Activated gamma-delta T cell treated with Interleukin-2 at 50 U/mL for 16 hours (primary cell): ENCODE results near the gene MRTFB.

Source experiments
- DNase-seq: peaks from one replicate; pipeline ENCODE4 v3.0.0-alpha.2; 2020

Gene MRTFB

DNA sequence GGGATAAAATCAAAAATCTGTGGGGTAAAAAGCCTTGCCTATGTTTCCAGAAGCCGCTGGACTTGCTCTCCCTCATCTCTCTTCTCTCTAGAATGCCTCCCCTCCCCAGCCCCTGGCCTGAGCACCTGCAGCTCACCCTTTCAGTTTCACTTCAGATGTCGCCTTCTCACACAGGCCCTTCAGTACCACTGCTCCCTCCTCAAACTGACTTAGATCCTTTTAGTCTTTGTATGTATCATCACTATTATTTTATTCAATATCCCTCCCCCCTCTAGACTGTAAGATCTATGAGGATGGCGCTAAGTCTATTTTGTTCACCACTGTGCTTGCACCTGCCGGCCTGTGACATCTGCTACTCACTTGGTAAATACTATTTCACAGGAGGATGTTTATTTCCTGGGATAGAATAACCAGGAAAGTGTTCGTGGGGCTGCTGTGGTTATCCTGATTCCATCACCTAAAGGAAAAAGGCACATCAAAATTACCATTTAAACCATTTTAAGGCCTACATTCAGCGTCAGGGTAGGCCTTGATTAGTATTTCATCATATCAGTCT is 122.3 kb downstream of the MRTFB start:
- peak; percentile 5 for DNase-seq

DNA sequence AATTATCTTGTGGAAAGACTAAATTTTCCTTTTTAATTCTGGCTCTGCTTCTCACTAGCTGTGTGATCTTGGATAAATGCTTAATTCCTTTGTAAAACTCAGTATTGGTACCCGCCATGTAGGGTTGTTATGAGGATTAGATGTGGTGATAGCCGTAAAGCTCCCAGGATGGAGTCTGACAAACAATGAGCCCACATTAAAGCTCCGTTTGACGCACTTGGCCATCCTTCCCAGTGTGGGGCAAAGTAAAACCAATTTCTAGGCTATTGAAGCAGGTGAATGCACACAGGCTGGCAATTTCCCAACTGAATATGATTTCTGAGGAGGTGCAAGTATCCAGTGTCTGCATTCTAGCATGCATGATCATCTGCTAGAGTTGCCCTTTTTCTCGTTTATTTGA is 123.6 kb downstream of the MRTFB start:
- no peak for DNase-seq

DNA sequence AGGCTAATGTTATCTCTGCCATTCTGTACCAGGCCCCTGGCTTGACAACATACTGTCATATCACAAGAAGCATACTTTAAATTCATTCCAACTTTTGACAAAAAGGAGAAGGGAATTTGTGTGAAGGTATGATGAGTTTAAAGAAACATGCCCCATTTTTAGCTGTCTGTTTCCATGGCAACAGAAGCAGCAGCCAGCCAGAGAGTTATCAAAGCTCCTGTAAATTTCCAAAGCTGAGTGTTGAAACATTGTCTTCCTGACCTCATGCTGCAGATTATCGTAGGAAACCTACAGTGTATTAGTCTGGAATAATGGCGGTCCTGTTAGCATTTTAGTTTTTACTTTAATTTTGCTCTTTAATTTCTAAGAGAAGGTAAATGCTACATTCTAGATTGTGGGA is 124.9 kb downstream of the MRTFB start:
- no peak for DNase-seq

DNA sequence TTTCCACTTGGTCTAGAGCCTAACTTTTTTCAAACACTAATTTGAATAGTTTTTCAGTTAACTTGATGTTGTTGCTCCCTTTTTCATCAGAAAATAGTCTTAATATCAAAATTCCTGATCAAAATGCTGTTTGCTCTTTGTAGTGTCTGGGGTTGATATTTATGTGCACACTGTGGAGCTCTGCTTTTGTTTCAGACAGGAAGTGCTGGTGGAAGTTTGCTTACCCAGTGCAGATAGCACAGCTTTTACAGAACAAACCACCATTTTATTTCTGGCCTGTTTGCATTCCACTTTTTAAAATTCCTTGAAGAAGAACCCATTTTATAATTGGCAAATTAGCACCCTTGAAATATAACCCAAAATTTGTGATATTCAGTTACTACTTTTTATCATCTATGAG is 125.4 kb downstream of the MRTFB start:
- no peak for DNase-seq

DNA sequence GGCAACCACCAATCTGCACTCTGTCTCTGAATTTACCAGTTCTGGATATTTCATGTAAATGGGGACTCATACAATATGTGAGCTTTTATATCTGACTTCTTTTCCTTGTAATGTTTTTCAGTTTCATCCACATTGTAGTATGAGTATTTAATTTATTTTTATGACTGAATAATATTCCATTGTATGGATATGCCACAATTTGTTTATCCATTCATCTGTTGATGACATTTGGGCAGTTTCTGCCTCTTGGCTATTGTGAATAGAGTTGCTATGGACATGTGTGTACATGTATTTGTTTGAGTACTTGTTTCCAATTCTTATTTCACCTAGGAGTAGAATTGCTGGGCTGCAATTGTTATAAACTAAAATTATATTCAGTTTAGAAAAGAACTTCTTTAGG is 126.9 kb downstream of the MRTFB start:
- no peak for DNase-seq

DNA sequence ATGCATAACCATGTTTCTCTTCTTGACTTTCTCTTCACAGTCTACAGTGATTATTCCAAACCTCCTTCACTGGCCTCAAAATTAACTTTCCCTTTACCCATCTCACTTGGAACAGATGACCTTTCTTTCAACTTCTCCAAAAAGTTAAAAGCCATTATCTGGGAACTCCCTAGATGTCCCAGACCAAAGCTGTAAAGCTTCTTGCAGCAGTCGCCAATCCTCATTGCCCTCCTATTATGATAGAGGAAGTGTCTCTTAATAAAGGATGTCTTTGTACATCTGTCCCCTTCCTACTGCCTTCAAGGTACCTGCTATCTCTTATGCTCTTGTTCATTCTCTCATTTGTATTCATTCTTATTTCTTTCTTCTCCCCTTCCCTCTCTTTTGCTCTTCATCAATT is 127.5 kb downstream of the MRTFB start:
- no peak for DNase-seq

DNA sequence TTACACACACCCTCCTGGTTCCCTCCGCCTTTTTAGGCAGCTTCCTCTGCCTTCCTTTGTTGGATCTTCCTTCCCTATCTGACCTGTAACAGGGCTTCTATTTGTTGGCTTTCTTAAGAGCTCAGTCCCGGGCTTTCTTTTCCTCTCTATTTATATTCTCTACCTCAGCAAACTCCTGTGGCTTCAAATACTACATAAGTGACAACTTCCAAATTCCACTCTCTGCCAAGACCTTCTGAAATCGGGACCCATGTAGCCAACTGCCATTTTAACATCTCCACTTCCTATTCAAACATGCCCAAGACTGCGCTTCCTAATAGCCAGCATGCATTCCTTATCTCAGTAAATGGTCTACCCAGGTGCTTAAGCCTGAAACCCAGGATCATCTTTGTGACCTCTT is 128.1 kb downstream of the MRTFB start:
- DNase-seq, result no peak

DNA sequence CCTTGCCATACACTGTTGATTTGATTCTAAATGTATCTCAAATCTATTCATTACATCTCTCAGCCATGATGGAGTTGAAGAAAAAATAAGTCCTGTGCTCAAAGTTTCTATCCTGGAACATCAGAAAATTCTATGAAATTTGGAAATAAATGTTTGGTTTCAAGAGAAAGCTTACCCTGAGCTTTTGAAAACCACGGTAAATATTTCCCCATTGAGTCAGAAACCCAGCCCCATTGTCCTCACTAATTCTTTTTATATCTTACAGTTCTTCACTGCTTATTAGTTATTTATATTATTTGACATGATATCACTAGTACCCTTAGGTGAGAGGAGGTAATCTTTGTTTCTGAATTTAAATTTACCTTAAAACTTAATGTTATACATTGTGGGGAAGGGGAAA is 128.5 kb downstream of the MRTFB start:
- no peak for DNase-seq

DNA sequence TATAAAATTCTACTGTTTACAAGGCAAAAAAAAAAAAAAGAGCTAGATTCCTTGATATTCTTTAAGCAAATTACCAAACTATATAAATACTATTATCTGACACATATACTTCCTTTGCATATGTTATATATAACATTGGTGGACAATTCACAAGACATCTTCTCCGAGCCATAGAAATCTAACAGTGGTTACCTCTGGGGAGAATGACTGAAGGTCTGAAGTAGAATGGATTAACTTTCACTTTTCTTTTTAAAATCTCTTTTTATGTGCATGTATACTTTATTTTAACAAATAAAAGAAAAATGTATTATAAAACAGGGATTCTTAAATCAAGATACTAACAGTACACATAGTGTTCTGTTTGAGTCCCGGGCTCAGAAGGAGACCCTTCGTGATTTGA is 131.0 kb downstream of the MRTFB start:
- no peak for DNase-seq

DNA sequence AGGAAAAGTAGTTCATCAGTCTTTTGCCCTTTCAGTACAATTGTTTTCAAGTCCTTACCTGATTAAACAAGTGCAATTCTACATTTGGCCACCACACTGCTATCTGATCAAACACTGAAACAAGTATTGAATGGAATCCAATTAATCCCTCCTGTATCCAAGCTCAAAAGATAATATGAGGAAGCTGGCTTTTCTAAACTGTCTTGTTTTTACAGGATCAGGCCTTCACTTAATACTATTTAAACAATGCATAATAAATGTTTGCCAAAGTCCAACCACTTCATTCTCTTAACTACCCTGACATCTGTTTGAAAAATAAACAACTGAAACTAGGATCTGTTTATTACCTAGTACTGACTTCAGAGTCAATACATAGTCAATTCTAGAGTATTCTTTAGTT is 131.6 kb downstream of the MRTFB start:
- DNase-seq, result no peak

DNA sequence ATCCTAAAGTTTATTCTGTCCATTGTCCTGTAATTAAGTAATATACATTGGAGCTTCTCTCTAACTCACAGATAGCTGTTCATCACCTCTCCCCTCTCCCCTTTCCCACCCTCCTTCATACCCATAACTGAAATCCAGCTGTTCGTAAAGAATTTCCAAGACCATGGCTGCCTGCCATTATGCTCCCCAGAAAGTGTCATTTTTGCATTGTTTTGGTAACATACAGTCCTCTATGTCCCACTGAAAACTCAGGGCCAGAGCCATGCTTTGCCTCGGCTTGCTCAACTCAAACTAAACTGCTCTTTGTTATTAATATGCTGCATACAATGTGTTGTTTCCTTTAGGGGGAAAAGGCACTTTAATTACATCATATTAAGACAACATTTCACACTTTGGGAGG is 132.0 kb downstream of the MRTFB start:
- DNase-seq, result no peak

DNA sequence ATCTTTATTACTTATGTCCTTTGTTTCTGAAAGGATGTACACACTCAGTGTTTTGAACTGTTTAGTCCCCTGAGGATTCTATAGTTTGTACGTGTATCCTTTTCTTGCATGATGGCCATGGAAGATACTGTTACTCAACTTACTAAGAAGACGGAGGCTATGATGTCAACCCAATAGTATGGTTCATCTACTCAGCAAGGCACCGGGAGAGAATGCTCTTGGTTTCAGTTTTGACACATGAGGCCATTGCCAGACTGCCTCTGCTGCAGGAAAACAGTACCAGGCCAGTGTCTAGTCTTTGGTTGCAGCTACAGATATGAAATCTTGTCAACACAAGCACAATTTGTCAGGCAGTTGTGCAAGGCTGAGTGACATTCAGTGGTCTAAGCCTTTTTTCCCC is 134.5 kb downstream of the MRTFB start:
- no peak for DNase-seq

DNA sequence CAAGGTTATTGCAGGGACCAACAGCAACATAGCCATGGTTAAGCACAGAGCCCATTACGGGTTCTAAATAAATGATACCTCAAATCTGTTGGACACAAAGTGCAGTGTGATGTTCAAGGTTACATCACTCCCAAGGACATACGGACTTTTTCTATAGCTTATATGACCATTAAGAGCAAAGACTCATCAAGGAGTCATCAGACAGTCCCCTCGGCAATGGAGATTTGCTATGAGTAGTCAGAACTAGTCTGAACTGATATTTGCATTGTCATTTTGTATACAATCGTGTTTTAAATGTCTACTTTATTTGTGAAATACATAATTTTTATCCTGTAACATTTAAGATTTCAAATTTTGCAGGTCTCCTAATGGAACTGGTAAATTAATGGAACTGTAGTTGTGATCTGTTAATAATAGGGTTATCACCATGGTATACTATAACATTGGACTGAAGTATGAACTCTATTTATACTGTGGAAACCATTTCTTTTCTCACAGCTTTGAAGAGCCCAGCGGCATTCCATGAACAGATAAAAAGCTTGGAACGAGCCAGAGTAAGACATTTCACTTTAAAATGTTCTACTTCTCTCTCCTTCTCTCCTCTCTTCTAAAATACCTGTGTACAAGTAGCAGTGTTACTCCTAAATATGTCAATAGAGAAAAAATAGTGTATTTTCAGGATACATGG is 140.9 kb downstream of the MRTFB start:
- no peak for DNase-seq

DNA sequence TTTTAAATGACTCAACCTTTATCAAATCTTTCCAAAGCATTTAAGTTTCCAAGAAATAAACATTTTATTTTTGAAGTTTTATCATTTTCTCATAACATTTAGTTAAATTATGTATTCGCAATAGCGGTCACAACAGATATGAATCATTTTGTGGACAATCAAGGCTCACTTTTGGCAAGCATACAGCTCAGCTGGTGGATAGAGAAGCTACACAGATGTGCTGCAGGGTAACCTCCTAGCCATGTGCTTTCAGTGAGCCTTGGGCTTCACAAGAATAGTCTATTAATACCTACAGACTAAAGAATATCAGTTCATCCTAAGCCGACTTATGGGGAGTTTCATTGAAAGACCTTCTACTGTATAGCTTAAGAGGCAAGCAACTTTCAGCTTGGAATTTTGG is 144.8 kb downstream of the MRTFB start:
- DNase-seq, result no peak

DNA sequence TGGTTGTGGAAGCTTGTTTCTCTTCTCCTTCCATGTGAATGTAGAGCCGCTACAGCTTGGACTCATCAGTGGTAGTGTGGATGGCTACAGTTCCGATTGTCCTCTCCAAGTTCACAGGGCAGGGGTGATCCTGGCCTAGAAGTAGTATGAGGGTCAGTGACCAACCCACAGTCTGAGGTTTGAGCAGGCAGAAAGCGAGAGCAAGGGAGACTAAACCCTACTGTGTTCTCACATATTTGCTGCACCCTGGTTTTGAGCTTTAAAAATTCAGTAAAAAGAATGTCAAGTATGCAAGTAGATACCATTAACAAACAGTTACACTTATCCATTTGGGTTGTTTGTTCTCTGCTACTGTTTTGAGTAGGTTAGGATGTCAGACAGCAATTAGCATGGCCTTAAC is 148.9 kb downstream of the MRTFB start:
- DNase-seq, result no peak

DNA sequence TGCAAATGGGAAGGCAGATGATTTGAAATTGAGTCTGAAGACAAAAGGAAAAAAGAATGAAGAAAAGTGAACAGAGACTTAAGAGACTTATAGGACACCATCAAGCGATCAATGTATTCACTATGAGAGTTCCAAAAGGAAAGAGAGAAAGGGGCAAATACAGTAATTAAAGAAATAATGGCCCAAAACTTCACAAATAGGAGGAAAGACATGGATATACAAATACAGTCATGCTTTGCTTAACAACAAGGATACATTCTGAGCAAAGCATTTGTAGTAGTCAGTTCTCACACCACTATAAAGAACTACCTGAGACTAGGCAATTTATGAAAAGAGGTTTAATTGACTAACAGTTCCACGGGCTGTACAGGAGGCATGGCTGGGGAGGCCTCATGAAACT is 152.5 kb downstream of the MRTFB start:
- no peak for DNase-seq

DNA sequence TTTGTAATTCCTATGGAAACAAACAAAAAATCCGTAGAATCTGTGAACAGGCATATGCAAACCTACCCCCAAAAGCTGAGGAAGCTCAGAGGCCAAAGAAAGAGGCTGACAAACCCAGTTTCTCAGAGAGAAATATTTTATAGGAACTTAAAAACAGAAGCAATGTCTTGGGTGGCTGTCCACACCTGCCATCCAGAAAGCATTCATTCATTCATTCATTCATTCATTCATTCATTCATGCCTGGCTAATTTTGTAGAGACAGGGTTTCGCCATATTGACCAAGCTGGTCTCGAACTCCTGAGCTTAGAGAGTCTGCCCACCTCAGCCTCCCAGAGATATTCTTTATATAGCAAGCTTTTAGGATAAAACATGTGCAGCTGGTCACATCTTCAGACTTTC is 154.3 kb downstream of the MRTFB start:
- no peak for DNase-seq

DNA sequence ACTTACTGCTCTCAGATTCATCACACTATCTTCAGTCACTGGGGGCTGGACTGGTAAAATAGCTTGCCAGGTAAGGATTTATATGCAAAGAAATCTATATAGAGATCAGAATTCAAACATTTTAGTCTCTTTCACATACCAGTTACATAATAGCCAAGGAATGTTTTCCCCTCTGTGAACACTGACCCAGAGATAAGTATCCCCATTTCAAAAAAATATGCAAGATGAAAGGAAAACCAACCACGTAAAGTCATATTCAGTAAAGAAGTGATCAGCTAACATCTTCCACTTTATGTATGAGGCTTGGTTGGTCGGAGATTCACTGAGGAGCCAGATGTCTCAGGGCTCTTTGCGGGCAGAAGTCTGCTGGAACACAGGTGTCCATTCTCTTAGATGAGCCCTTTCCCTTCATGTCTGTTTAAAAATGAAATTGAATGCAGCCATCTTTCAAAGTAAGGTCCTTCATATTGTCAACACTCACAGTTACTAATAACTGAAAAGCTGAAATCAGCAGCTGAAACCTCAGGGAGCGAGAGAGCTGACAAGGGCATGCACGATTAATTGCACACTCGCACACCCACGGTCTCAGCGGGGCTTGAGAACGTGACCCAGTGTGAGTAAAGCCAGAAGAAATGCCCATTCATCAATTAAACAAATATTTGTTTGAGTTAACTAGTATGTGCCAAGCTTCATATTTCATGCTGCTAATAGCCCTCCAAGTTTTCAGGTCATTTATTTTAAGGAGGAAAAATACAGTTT is 161.2 kb downstream of the MRTFB start:
- no peak for DNase-seq

DNA sequence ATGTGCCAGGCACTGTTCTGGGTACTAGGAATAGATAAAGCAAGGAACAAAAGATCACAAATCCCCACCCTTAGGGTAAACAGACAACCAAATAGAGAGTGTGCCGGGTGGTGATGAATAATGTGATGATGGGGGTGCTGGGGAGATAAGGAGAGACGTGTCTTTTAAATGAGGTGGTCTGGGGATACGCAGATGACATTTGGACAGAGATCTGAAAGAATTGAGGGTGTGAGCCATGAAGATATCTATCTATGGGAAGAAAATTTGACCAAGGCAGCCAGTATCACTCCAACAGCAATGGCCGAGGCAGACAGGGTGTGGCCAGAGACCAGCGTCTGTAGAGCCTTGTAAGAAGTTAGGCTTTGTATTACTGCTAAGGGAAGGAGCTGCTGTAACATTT is 165.3 kb downstream of the MRTFB start:
- DNase-seq, result no peak

DNA sequence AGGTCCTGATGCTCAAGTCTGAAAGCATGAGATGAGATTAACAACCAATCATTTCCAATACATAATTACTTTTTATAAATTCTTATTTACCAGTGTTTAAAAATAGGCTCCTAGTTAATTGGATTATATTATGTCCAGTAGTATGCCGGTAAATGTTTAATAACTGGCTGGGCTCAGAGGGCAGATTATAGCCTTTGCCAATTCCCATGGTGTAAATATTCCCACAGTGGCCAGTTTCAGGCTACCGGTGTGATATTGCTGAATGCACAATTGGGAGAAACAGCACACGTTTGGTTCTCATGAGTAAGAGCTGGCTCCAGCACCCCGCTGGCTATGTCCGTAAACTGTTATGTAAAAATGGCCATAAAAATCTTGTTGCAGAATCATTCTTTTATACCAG is 167.6 kb downstream of the MRTFB start:
- no peak for DNase-seq

DNA sequence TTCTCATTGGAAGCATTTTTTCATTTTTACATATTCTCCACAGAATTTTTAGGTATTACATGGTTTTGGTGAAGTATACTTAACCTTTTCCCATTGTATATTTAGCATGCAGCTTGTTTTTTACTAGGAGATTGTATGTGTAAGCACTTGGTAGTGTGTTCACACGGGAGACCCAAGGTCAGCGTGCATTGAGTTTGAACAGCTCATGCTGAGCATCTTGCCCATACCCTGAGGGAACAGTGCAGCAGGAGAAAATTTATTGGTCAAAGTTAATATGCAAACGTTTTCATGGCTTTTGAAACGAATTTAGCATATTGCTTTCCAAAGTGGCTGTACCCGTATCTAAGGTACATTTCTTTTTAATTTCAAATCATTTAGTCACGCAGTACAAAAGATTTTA is 168.7 kb downstream of the MRTFB start:
- no peak for DNase-seq

DNA sequence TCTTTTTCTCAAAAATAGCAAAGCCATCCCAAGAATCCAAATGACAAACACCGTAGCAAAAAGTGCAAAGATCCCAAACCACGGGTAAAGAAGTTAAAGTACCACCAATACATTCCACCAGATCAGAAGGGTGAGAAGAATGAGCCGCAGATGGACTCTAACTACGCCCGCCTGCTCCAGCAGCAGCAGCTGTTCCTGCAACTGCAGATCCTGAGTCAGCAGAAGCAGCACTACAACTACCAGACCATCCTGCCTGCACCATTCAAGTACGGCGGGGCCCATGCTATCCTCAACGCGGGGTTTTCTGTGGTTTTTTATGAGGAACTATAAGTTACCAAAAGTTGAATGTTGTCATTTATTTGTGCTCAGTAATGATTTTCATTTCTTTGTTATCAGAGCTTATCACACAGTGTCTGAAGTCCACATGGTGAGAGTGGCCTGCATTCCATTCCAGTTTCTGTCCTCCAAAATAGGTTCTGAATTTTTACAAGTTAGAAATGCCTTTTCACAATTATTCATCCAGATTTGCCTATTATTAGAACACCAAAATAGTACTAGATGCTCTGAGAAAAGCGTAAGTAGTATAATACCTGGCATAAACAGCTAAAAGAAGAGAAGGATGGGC is 169.2 kb downstream of the MRTFB start:
- DNase-seq, result no peak

DNA sequence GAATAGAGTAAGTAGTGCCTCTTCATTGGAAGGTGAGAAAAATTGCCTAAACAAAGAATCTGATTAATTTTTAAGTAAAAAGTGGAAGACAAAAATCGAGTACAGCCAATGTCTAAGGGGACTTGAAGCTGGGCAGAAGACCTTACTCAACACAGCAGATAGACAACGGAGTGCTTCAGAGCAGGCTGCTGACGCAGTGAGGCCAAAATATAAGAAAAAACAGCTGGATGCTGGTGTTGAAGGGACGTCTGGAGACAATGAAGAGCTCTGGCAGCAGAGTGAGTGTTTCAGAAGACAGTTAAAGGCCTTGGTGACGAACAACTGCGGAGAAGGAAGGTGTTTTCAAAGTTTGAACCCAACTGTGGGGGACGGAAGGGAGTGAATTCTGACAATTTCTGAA is 169.8 kb downstream of the MRTFB start:
- no peak for DNase-seq

DNA sequence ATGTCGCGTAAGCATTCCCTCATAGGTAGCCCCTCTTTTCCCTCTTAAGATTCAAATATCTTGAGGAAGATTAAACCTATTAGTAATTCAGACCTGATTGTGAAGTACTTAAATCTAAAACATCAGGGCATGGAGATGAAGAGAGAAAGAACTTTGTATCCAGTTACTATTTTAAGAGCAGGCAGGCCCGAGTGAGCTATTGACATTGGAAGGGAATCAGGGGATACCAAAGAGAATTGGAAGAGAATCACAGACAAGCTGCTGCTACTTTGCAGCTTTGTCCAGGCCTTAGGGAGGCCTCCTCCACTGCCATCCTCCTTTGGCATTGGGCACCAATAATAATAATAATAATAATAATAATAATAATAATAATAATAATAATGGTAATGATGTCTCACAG is 170.5 kb downstream of the MRTFB start:
- DNase-seq, result no peak
